ENCODE measurements around the gene ADAMTSL4.
A peak's percentile ranks its signal among the peaks of the same experiment; 100 is the strongest.

The ADAMTSL4 gene

GRCh38 chr1:150553392-150554085 lies 4.3 kb downstream of the ADAMTSL4 start:
- H3K27me3 ChIP-seq: peaks cover 8% of the 10 kb centered on the region; the same call in 1 of the 2 replicates
- no peak for TF ChIP-seq Cebpa-rat (IDR thresholded peaks at IDR 0.05)
- H3K36me3 ChIP-seq: no peaks in the 10 kb centered on the region
- H3K4me3 ChIP-seq: no peak overlapping the region
- peak overlapping the region; percentile 77; the same call in 1 of the 2 replicates for H3K4me2 ChIP-seq
- no peaks in the 10 kb centered on the region for H3K9me3 ChIP-seq
- H3K27ac ChIP-seq: peak overlapping the region; percentile 26; the same call in 1 of the 2 replicates
- peaks cover 36% of the 10 kb centered on the region for H3K4me1 ChIP-seq
- H4K20me1 ChIP-seq: 0 out of 2 replicates have a peak, but pooled peaks cover 4% of the 10 kb centered on the region
- H3K9ac ChIP-seq: no peak overlapping the region

GRCh38 chr1:150554086-150554452 lies 4.9 kb downstream of the ADAMTSL4 start:
- Histone ChIP-seq H3K4me2 (no peak overlapping the region), H3K27me3 (0 out of 2 replicates have a peak, but pooled peaks cover 4% of the 10 kb centered on the region), H3K9ac (no peak overlapping the region), H3K4me3 (no peak overlapping the region), H3K36me3 (no peaks in the 10 kb centered on the region), H3K4me1 (peaks cover 33% of the 10 kb centered on the region), H3K9me3 (no peaks in the 10 kb centered on the region), H3K27ac (no peak overlapping the region), H4K20me1 (0 out of 2 replicates have a peak, but pooled peaks cover 4% of the 10 kb centered on the region)
- TF ChIP-seq Cebpa-rat (IDR thresholded peaks at IDR 0.05): no peak

GRCh38 chr1:150555198-150555970 lies 6.2 kb downstream of the ADAMTSL4 start:
- Histone ChIP-seq H3K9ac (no peak overlapping the region), H3K27ac (no peak overlapping the region), H3K27me3 (no peaks in the 10 kb centered on the region), H3K36me3 (no peaks in the 10 kb centered on the region), H4K20me1 (peaks cover 16% of the 10 kb centered on the region), H3K4me2 (no peak overlapping the region), H3K4me3 (no peak overlapping the region), H3K4me1 (peaks cover 45% of the 10 kb centered on the region), H3K9me3 (no peaks in the 10 kb centered on the region)
- TF ChIP-seq Cebpa-rat (IDR thresholded peaks at IDR 0.05): no peak

DNA sequence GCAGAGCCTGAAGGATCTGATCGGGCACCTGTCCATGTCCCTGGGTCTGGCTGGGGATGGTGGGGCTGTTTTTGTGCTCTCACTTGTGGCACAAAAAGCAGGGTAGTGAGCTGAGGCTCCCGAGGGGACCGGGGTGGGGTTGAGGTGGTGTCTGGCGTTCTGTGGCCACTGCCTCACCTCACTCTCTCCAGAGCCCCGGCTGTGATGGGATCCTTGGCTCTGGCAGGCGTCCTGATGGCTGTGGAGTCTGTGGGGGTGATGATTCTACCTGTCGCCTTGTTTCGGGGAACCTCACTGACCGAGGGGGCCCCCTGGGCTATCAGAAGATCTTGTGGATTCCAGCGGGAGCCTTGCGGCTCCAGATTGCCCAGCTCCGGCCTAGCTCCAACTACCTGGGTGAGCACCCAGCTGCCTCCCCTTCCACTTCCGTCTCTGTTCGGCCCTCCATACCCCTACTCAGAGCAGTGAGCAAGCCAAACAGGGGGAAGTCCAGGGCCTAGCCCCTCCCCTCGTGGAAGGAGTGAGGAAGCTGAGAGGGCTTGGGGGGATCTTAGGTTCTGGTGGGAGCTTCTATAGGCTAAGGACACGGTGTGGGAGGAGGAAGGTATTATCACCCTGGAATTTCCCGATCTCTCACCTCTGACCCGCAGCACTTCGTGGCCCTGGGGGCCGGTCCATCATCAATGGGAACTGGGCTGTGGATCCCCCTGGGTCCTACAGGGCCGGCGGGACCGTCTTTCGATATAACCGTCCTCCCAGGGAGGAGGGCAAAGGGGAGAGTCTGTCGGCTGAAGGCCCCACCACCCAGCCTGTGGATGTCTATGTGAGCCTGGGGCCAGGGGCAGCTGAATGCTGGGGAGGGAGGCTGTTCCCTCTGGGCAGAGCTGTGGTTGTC lies 7.0 kb downstream of the ADAMTSL4 start:
- Histone ChIP-seq H3K4me2 (no peak overlapping the region), H4K20me1 (peaks cover 15% of the 10 kb centered on the region), H3K9me3 (no peaks in the 10 kb centered on the region), H3K27ac (no peak overlapping the region), H3K36me3 (no peaks in the 10 kb centered on the region), H3K4me1 (peaks cover 44% of the 10 kb centered on the region), H3K27me3 (no peaks in the 10 kb centered on the region), H3K9ac (no peak overlapping the region), H3K4me3 (no peak overlapping the region)
- TF ChIP-seq Cebpa-rat (IDR thresholded peaks at IDR 0.05): no peak

- H4K20me1 ChIP-seq: peaks cover 15% of the 10 kb centered on the region
- no peaks in the 10 kb centered on the region for H3K27me3 ChIP-seq
- H3K27ac ChIP-seq: no peak overlapping the region
- no peak overlapping the region for H3K4me2 ChIP-seq
- no peaks in the 10 kb centered on the region for H3K9me3 ChIP-seq
- no peak for TF ChIP-seq Cebpa-rat (IDR thresholded peaks at IDR 0.05)
- H3K9ac ChIP-seq: no peak overlapping the region
- H3K36me3 ChIP-seq: no peaks in the 10 kb centered on the region
- no peak overlapping the region for H3K4me3 ChIP-seq
- peaks cover 44% of the 10 kb centered on the region for H3K4me1 ChIP-seq
Observed at GRCh38 chr1:150557065-150557600, 7.9 kb downstream of the ADAMTSL4 start.

DNA sequence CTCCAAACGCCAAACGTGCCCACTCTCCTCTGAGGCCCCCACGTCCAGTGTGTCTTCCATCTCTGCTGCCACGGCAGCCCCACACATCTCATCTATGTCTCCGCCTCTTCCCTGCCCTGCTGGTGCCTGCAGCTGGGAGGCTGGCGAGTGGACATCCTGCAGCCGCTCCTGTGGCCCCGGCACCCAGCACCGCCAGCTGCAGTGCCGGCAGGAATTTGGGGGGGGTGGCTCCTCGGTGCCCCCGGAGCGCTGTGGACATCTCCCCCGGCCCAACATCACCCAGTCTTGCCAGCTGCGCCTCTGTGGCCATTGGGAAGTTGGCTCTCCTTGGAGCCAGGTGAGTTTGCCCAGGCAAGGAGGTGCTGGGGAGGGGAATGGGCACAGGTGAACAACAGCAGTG lies 8.6 kb downstream of the ADAMTSL4 start:
- no peak for TF ChIP-seq Cebpa-rat (IDR thresholded peaks at IDR 0.05)
- Histone ChIP-seq H3K9me3 (no peaks in the 10 kb centered on the region), H3K4me2 (no peak overlapping the region), H3K4me1 (peaks cover 44% of the 10 kb centered on the region), H3K4me3 (no peak overlapping the region), H4K20me1 (peaks cover 22% of the 10 kb centered on the region), H3K9ac (no peak overlapping the region), H3K36me3 (no peaks in the 10 kb centered on the region), H3K27ac (peak overlapping the region; percentile 38; the same call in 1 of the 2 replicates), H3K27me3 (no peaks in the 10 kb centered on the region)

- Histone ChIP-seq H3K27me3 (no peaks in the 10 kb centered on the region), H4K20me1 (peaks cover 27% of the 10 kb centered on the region), H3K9me3 (no peaks in the 10 kb centered on the region), H3K9ac (no peak overlapping the region), H3K4me1 (peaks cover 44% of the 10 kb centered on the region), H3K36me3 (no peaks in the 10 kb centered on the region), H3K27ac (peak overlapping the region; percentile 38; the same call in 1 of the 2 replicates), H3K4me2 (no peak overlapping the region), H3K4me3 (no peak overlapping the region)
- no peak for TF ChIP-seq Cebpa-rat (IDR thresholded peaks at IDR 0.05)
Observed at GRCh38 chr1:150558303-150558704, 9.1 kb downstream of the ADAMTSL4 start.

DNA sequence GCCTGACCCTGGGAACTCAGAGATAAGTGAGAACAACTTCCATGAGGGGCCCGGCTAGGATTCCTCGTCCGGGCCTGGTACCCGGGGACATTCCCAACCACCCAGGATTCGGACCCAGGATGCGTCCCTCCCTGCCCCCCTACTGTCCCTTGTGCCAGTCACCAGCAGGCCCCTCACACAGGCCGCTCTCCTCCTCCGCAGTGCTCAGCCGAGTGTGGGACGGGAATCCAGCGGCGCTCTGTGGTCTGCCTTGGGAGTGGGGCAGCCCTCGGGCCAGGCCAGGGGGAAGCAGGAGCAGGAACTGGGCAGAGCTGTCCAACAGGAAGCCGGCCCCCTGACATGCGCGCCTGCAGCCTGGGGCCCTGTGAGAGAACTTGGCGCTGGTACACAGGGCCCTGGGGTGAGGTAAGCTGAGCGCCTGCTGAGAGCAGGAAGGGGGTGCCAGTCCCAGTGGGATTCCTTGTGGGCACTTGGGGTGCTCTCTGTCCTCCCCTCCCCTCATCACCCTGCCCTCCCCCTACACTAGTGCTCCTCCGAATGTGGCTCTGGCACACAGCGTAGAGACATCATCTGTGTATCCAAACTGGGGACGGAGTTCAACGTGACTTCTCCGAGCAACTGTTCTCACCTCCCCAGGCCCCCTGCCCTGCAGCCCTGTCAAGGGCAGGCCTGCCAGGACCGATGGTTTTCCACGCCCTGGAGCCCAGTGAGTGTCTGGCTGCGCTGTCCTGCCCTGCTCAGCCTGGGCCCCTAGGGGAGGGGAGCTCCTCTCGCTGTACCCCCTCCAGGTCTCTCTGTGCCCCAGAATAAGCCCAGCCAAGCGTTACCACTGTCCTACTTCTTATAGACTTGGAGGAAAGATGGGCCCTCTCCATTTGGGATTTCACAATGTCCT lies 9.8 kb downstream of the ADAMTSL4 start:
- Histone ChIP-seq H3K4me3 (no peak overlapping the region), H3K4me2 (no peak overlapping the region), H3K4me1 (peaks cover 49% of the 10 kb centered on the region), H3K27me3 (no peaks in the 10 kb centered on the region), H3K9ac (no peak overlapping the region), H3K27ac (0 out of 2 replicates have a peak overlapping the region, but pooled peaks have one; percentile 38), H3K9me3 (no peaks in the 10 kb centered on the region), H3K36me3 (no peaks in the 10 kb centered on the region), H4K20me1 (peaks cover 34% of the 10 kb centered on the region)
- TF ChIP-seq Cebpa-rat (IDR thresholded peaks at IDR 0.05): no peak

Measured in BLaER1 (cell line).